GM06990 (cell line): ENCODE measurements around the gene LIM2.
A peak's percentile ranks its signal among the peaks of the same experiment; 100 is the strongest.

Experiments
- DNase-seq: peaks from one replicate; pipeline ENCODE4 v3.0.0-alpha.2; 2011; ENCODE audit not compliant: insufficient read length; ENCODE audit errors: extremely low read depth
- H3K27me3 ChIP-seq: replicated peaks from 2 replicates; pipeline ENCODE4 v1.6.0; 2011; ENCODE audit warnings: low read length; ENCODE audit not compliant: control insufficient read depth, insufficient read depth
- H3K36me3 ChIP-seq: 2 replicates; pipeline ENCODE4 v1.5.1; 2011; ENCODE audit warnings: low read length; ENCODE audit not compliant: control insufficient read depth, insufficient read depth
- H3K4me3 ChIP-seq: replicated peaks from 2 replicates; pipeline ENCODE4 v1.5.1; 2011; ENCODE audit warnings: low read depth, mild to moderate bottlenecking, control low read depth, low read length
- TF ChIP-seq, protein P1 (sequence below): IDR thresholded peaks from 2 replicates; pipeline ENCODE4 v1.5.1; 2011; ENCODE audit warnings: low read length, control low read depth, mild to moderate bottlenecking, inconsistent platforms; ENCODE audit not compliant: insufficient read depth, poor library complexity, severe bottlenecking

Gene LIM2

GRCh38 chr19:51368366-51369282, 19.1 kb downstream of the LIM2 start, which contains the start of gene CLDND2:
TSS of gene CLDND2 (minus strand) at chr19:51369003. CDS start at chr19:51368577, 426 bp downstream.
- H3K36me3 ChIP-seq: no peaks in the 10 kb centered on the region
- H3K27me3 ChIP-seq: no peaks in the 10 kb centered on the region
- TF ChIP-seq, protein P1, sequence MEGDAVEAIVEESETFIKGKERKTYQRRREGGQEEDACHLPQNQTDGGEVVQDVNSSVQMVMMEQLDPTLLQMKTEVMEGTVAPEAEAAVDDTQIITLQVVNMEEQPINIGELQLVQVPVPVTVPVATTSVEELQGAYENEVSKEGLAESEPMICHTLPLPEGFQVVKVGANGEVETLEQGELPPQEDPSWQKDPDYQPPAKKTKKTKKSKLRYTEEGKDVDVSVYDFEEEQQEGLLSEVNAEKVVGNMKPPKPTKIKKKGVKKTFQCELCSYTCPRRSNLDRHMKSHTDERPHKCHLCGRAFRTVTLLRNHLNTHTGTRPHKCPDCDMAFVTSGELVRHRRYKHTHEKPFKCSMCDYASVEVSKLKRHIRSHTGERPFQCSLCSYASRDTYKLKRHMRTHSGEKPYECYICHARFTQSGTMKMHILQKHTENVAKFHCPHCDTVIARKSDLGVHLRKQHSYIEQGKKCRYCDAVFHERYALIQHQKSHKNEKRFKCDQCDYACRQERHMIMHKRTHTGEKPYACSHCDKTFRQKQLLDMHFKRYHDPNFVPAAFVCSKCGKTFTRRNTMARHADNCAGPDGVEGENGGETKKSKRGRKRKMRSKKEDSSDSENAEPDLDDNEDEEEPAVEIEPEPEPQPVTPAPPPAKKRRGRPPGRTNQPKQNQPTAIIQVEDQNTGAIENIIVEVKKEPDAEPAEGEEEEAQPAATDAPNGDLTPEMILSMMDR: no peak
- no peak for DNase-seq
- H3K4me3 ChIP-seq: peak within 1 kb of the TSS; percentile 89

DNA sequence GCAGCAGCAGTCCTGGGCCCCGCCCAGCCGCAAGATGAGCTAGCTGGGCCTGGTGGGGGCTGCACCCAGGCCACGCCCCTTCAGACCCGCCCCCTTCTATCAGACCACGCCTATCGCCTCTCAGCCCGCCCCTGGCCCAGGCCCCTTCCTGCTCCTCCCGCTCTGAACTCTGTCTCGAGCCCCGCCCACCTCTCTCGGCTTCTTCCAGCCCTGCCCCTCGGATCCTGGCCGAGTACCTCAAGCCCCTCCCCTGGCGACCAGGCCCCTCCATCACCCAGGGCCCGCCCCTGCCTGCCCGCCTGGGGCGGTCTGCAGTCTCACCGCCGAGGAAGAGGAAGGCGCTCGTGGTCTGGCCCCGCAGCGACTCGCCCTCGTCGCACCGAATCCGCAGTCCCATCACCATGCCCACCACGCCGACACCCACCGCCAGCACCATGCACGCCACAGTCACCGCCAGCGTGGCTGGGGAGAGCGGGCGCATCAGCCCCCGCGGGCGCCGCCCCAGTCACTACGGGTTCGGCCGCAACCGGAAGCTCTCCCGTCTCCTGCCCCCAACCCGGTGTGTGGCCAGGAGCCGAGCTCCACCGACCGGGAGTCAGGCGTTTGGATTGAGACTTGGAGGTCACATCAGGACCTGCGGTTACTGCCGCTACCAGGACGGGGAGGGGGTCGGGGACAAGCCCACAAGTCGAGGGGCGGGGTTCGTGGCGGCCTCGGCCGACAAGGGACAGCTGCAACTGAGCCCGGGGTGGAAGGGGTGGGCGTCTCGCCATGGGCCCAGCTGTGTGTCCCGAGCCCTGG, 20.0 kb downstream of the LIM2 start:
- TF ChIP-seq, protein P1: no peak
- peak overlapping the region; percentile 89 for H3K4me3 ChIP-seq
- H3K27me3 ChIP-seq: no peaks in the 10 kb centered on the region
- peak; percentile 99 for DNase-seq
- H3K36me3 ChIP-seq: no peaks in the 10 kb centered on the region

GRCh38 chr19:51367255-51367564, 20.6 kb downstream of the LIM2 start:
- no peaks in the 10 kb centered on the region for H3K36me3 ChIP-seq
- H3K4me3 ChIP-seq: peak overlapping the region; percentile 89
- no peak for DNase-seq

DNA sequence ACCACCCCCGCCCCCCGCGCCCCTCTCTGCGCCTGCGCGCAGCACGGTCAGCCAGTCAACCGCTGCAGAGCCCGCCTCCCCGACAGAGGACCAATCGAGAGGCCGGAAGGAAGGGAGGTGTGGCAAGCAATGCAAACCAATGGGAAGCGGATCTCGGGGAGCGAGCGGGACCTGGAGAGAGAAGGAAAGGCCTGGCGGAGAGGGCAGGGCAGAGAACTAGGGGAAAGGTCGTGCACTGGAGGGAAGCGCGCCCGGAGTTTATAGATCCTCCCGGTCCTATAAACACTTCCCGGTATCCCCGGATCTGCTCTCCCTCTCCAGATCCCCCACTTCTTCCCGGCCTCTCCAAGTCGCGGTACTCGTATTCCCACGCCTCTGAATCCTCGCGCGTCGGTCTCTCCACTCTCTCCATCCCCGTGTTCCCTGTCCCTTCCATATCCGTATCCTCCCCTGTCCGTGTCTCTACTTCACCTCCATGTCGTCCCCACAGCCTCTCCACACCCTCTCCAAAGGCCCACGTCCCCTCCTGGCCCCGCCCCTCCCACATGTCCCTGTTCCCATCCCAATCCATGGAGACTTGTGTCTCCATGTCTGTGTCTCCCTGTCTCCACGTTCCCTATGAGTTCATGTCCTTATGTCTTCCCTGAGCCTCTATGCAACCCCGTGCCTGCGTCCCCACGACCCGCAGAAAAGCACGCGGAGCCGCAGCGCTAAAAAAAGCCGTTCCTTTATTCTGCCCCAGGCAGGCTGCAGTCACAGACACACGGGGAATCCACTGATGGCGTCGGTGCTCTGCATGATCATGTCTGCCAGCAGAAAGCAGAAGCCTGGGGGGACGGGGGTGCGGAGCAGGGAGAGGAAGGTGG, 21.2 kb downstream of the LIM2 start:
- TF ChIP-seq, protein P1: no peak
- no peaks in the 10 kb centered on the region for H3K27me3 ChIP-seq
- peak; percentile 91 for DNase-seq
- no peaks in the 10 kb centered on the region for H3K36me3 ChIP-seq
- peak overlapping the region; percentile 89 for H3K4me3 ChIP-seq

More at GRCh38 chr19:51367255-51367564, 20.6 kb downstream of the LIM2 start:
- H3K27me3 ChIP-seq: no peaks in the 10 kb centered on the region
- TF ChIP-seq, protein P1: no peak

GRCh38 chr19:51365965-51366388, 21.8 kb downstream of the LIM2 start, which contains the start of gene ETFB:
TSS of gene ETFB (minus strand) at chr19:51366388. CDS start at chr19:51366326, 62 bp downstream.
- TF ChIP-seq, protein P1: no peak
- Histone ChIP-seq H3K36me3 (no peaks in the 10 kb centered on the region), H3K27me3 (no peaks in the 10 kb centered on the region), H3K4me3 (peak within 1 kb of the TSS; percentile 89)
- no peak for DNase-seq
